ENCODE results near the gene CDH11. TPM values are rescaled to one million over a fixed set of nuclear protein-coding genes. Genes with fewer than 3 reads are reported as not detected.

CDH11 gene
- total and polyA plus RNA-seq, 5 experiments from 2014 or later: not detected

DNA sequence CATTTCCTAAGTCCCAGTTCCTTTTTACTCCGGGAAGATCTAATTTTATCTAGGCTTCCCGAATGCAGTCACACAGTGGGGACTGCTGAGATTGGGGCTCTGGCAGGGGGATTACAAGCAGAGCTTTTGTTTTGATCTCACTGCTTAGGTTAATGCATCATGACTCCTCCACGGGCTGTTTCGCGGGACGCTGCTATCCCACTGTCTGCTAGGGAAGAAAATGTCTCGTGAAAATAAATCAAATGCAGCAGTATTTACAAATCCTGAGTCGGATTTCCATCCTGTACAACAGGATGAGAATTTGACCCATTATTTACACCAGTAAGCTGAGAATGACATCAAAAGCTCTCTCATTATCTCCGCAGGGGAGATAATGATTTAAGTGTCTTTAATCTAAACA, 83.8 kb downstream of the CDH11 start:
- DNase-seq (no peak), ATAC-seq (no peak)
- no peaks in the 10 kb centered on the region for H3K27me3 Mint-ChIP-seq
- H3K4me3 Mint-ChIP-seq: no peak overlapping the region
- no peaks in the 10 kb centered on the region for H3K4me1 Mint-ChIP-seq
- POLR2A ChIA-PET: no interaction called here
- H3K36me3 Mint-ChIP-seq: peaks cover 0 to 6% (median 0%) of the 10 kb centered on the region in 3 donors
- no peak overlapping the region for H3K27ac Mint-ChIP-seq
- H3K9me3 Mint-ChIP-seq: peaks cover 0 to 34% (median 10%) of the 10 kb centered on the region in 9 donors

DNA sequence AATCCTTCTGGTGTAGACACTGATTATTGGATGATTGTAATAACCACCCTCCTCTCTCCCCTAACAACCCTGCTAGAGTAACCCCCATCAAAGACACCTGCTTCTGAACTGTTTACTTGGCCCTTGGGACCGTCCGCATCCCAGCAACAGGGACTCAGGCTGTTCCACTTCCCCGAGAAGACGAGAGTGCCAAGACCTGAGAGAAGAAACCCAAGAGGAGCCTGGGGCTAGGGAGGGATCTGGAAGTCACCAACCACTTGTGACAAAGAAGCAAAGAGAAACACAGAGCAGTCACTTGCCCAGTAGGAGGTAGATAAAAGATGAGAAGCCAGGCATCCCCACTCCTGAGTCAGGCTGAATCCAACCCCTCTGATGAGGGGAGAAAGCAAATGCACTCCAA, 84.3 kb downstream of the CDH11 start:
- Mint-ChIP-seq H3K4me3 (no peak overlapping the region), H3K4me1 (no peaks in the 10 kb centered on the region), H3K27ac (no peak overlapping the region), H3K27me3 (no peaks in the 10 kb centered on the region), H3K9me3 (peaks cover 0 to 28% (median 10%) of the 10 kb centered on the region in 9 donors), H3K36me3 (peaks cover 0 to 4% (median 0%) of the 10 kb centered on the region in 3 donors)
- no peak for ATAC-seq
- POLR2A ChIA-PET: no interaction called here
- DNase-seq: no peak

DNA sequence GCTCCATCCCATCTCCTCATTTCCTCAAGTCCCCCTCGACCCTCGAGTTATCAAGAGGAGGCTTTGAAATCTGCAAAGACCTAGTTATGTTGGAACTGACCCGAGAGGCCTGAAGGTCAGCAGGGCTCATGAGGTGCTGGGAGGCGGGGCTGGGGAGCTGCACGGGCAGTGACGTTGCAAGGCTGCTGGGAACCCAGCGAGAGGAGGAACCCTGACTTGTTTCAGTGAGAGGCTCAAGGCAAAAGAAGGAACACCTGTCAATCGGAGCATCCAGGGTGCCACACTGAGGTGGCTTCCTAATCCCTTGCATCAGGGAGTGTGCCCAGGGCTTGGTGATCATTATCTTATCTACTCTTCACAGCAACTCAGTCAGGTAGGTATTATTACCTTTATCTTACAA, 86.9 kb downstream of the CDH11 start:
- no peak overlapping the region for H3K27ac Mint-ChIP-seq
- no peaks in the 10 kb centered on the region for H3K36me3 Mint-ChIP-seq
- H3K9me3 Mint-ChIP-seq: peaks cover 0 to 26% (median 8%) of the 10 kb centered on the region in 9 donors
- H3K27me3 Mint-ChIP-seq: peaks cover 0 to 2% (median 0%) of the 10 kb centered on the region in 5 donors
- no peak for DNase-seq
- H3K4me1 Mint-ChIP-seq: no peaks in the 10 kb centered on the region
- POLR2A ChIA-PET: no interaction called here
- no peak for ATAC-seq
- H3K4me3 Mint-ChIP-seq: no peak overlapping the region

DNA sequence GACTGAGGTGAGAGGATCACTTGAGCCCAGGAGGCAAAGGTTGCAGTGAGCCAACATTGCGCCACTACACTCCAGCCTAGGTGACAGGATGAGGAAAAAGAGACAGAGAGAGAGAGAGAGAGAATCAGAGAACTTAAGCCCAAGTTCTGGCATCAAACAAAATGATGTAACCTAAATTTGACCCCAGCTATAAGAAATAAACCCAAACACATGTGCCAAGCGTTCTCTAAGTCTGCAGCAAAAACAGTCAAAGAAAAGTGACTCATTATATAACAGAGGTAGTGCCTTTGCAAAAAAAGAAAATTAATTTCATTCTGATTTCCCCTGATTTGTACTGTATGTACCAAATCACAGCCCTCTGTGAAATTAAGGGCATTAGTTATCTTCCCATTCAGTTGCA, 89.5 kb downstream of the CDH11 start:
- peaks cover 0 to 2% (median 0%) of the 10 kb centered on the region in 5 donors for H3K27me3 Mint-ChIP-seq
- H3K36me3 Mint-ChIP-seq: no peaks in the 10 kb centered on the region
- DNase-seq: no peak
- H3K4me3 Mint-ChIP-seq: no peak overlapping the region
- no peak for ATAC-seq
- no peak overlapping the region for H3K27ac Mint-ChIP-seq
- no peaks in the 10 kb centered on the region for H3K4me1 Mint-ChIP-seq
- POLR2A ChIA-PET: no interaction called here
- peaks cover 0 to 37% (median 5%) of the 10 kb centered on the region in 9 donors for H3K9me3 Mint-ChIP-seq

DNA sequence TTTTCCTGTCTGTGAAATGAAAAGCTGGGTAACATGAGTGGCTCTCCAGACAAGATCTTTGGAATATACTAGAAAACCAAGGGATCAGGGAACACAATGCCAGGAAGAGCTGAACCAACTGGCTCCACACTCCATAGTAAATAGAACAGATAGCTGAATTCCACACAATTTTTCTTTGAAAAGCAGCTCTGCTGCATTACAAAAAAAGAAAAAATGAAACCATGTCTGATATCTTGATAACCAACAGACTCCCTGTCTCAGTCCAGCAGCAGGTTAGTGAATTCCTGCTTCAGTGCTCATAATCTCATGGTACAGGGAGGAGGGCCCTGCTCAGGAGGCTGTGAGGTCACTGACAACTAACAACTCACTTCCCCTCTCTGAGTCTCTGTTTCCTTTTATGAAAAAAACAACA, 97.1 kb downstream of the CDH11 start:
- Mint-ChIP-seq H3K27ac (no peak overlapping the region), H3K27me3 (no peaks in the 10 kb centered on the region)
- ATAC-seq: no peak

DNA sequence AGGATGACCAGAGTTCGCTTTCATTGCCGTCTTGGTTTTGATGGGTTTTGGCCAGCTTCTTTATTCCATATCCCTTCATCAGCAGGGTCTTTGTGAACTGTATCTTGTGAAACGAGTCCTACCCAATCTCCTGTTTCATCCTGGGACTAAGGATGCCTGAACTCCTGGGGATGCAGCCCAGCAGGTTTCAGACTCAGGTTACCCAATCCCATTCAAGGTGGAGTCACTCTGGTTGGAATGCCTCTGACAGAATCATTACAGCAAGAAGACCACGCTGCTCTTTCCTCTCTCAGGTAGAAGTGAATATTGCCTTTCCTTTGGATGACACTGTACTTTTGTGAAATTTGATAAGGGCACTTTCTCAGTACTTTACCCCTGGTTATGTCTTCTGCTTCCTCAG, 98.1 kb downstream of the CDH11 start:
- DNase-seq: no peak
- H3K27ac Mint-ChIP-seq: peak overlapping the region in 1 of 10 donors; percentile 20
- no peak overlapping the region for H3K4me3 Mint-ChIP-seq
- H3K9me3 Mint-ChIP-seq: peaks cover 0 to 15% (median 7%) of the 10 kb centered on the region in 9 donors
- no peak for ATAC-seq
- H3K36me3 Mint-ChIP-seq: no peaks in the 10 kb centered on the region
- H3K27me3 Mint-ChIP-seq: no peaks in the 10 kb centered on the region
- POLR2A ChIA-PET: no interaction called here
- no peaks in the 10 kb centered on the region for H3K4me1 Mint-ChIP-seq

More for the DNA sequence above, 97.1 kb downstream of the CDH11 start:
- Mint-ChIP-seq H3K9me3 (peaks cover 0 to 18% (median 7%) of the 10 kb centered on the region in 9 donors), H3K4me3 (no peak overlapping the region), H3K36me3 (no peaks in the 10 kb centered on the region), H3K4me1 (no peaks in the 10 kb centered on the region)
- POLR2A ChIA-PET: no interaction called here
- DNase-seq: no peak

DNA sequence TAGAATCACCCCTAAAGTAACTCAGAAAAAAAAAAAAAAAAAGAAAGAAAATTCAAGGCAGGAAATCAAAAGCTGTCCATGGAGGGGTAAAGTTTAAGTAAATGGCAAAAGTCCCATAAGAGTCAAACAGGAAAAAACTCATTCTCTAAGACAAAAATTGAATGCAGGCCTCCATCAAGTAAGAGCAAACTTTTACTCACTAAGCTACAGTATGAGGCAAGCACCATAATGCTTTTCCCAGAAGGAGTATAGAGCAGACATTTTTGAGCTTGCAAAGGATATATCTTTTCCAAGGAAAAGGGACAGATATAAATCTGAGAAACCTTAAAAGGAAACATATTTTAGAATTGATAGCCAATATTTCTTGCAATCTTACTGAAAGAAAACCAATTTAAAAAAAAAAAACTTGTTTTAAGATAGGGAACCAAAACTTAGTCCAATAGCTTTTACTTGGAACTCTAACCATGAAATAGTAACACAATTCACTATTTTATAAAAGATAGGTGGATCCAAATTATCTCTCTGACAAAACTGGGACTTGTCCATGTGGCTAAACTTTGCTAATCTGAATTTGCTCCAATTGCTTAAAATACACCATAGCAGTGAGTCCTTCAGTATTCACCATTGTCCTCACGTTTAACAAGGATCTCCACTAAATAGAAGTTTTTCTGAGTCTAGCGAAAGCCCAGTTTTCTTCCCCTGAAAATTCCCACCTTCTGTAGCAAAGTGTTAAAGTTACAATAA, 99.8 kb downstream of the CDH11 start:
- no peak for DNase-seq
- Mint-ChIP-seq H3K27ac (no peak overlapping the region), H3K4me3 (no peak overlapping the region), H3K36me3 (no peaks in the 10 kb centered on the region), H3K9me3 (peaks cover 0 to 13% (median 9%) of the 10 kb centered on the region in 9 donors), H3K27me3 (no peaks in the 10 kb centered on the region), H3K4me1 (no peaks in the 10 kb centered on the region)
- POLR2A ChIA-PET: no interaction called here
- ATAC-seq: no peak

DNA sequence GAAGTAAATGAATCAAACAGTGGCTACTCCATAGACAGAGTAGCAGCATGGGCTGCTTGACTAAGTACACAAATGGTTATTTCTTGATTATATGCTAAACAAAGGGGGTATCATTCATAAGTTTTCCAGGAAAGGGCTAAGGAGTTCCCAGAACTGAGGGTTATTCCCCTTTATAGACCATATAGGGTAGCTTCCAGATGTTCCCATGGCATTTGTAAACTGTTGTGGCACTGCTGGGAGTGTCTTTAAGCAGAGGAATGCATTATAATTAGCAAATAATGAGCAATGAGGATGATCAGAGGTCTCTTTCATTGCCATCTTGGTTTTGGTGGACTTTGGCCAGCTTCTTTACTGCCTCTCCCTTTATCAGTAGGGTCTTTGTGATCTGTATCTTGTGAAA, 105.1 kb downstream of the CDH11 start:
- POLR2A ChIA-PET: no interaction called here
- H3K27me3 Mint-ChIP-seq: no peaks in the 10 kb centered on the region
- peaks cover 0 to 29% (median 10%) of the 10 kb centered on the region in 9 donors for H3K9me3 Mint-ChIP-seq
- H3K4me3 Mint-ChIP-seq: no peak overlapping the region
- no peak for DNase-seq
- no peaks in the 10 kb centered on the region for H3K36me3 Mint-ChIP-seq
- no peaks in the 10 kb centered on the region for H3K4me1 Mint-ChIP-seq
- no peak overlapping the region for H3K27ac Mint-ChIP-seq
- ATAC-seq: no peak

DNA sequence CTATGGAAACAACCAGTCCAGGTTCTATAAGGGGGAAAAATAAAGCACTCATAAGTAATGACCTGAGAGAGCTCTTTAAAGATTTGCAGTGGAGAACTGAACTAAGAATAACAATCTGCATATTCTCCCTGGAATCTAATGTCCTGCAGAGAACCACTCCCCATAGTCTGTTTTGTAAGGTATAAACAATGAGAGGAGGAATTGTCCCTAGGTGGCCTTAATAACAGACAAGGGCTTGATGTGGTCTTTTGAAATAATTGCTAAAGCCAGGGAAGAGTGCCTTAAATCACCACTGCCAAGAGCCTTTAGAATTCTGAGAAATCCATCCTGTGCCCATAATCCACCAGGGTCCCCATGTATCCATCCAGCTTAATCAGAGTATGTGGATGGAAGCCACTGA, 106.3 kb downstream of the CDH11 start:
- POLR2A ChIA-PET: no interaction called here
- DNase-seq (no peak), ATAC-seq (no peak)
- H3K4me1 Mint-ChIP-seq: no peaks in the 10 kb centered on the region
- H3K4me3 Mint-ChIP-seq: no peak overlapping the region
- H3K9me3 Mint-ChIP-seq: peaks cover 0 to 29% (median 9%) of the 10 kb centered on the region in 9 donors
- no peaks in the 10 kb centered on the region for H3K27me3 Mint-ChIP-seq
- H3K27ac Mint-ChIP-seq: no peak overlapping the region
- H3K36me3 Mint-ChIP-seq: no peaks in the 10 kb centered on the region

DNA sequence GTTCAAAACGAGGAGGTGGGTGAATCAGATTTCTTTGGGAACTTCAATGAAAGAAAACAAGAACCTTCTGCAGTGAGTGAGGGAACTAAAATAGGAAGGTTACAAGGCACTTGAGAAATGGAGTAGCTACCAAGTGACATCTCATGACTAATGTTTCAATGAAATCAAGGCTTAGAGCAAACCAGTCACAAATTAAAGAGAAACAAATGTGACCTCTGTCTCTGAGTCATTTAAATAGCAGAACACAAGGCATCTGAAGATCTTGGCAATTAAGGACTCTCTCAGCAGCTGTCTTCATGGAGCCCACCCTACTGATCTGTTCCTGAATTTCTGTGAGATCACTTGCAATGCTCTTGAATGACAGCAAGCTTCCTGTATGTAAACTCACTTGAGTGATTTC, 109.5 kb downstream of the CDH11 start:
- H3K4me3 Mint-ChIP-seq: no peak overlapping the region
- no peaks in the 10 kb centered on the region for H3K36me3 Mint-ChIP-seq
- no peaks in the 10 kb centered on the region for H3K4me1 Mint-ChIP-seq
- H3K27ac Mint-ChIP-seq: no peak overlapping the region
- POLR2A ChIA-PET: no interaction called here
- no peak for DNase-seq
- no peaks in the 10 kb centered on the region for H3K27me3 Mint-ChIP-seq
- peaks cover 0 to 31% (median 9%) of the 10 kb centered on the region in 9 donors for H3K9me3 Mint-ChIP-seq
- no peak for ATAC-seq

DNA sequence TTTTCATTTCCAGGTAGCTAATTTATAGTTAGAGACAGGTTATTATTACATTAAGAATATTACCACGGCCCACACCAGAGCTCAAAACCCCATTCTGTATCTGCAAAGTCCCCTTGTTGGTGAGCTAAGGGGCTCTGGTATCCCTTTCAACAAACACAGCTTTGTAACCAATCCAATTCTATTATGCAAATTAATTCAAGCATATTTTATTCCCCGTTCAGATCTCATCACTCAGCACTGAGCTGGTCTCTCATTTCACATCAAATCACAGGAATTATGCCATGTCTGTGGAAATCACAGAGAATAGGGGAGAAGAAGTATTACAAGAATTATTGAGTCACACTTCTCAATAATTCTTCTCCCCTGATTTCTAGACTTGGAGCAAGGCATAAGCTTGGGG, 111.7 kb downstream of the CDH11 start:
- DNase-seq: no peak
- Mint-ChIP-seq H3K36me3 (no peaks in the 10 kb centered on the region), H3K27me3 (no peaks in the 10 kb centered on the region), H3K4me1 (no peaks in the 10 kb centered on the region), H3K27ac (no peak overlapping the region), H3K9me3 (peaks cover 0 to 41% (median 13%) of the 10 kb centered on the region in 9 donors), H3K4me3 (no peak overlapping the region)
- no peak for ATAC-seq
- POLR2A ChIA-PET: no interaction called here

DNA sequence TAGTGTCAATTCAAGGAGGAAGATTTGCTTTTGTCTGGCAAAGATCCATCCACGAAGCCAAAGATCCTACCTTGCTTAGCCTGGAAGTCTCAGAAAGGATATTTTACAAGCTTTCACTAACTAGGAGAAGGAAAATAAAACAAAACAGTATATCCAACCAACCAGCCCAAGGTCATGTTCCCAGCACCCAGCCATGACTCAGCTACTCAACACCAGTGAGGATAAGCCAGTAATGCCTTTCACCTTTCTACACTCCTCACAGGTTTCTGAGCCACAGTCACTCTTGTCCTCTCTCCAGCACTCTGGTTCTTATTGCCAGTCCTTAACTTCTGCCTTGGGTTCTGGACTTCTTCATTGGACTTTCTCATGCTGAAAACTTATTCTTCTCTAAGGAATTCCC, 116.2 kb downstream of the CDH11 start:
- Mint-ChIP-seq H3K4me1 (no peaks in the 10 kb centered on the region), H3K4me3 (no peak overlapping the region)

DNA sequence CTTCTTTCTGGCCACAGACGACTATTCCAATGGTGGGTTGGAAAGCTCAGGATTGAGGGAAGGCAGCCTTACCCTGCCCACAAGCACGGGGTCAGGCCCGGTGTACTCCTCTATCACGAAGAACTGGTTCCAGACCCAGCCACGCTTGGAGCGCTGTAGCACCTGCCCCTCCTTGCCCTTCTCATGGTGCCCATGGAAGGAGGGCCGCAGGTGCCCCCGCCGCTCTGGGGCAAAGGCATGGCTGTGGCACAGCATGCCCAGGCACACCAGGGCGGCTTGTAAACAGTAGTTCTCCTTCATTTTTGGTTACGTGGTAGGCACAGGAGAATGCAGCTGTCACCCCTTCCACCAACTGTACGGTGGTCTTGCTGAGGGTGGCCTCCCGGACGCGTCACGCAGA, 117.3 kb downstream of the CDH11 start:
- ATAC-seq (no peak), DNase-seq (no peak)
- POLR2A ChIA-PET: no interaction called here
- Mint-ChIP-seq H3K27me3 (peaks cover 0 to 4% (median 0%) of the 10 kb centered on the region in 5 donors), H3K9me3 (peaks cover 2 to 31% (median 8%) of the 10 kb centered on the region in 9 donors), H3K27ac (no peak overlapping the region), H3K4me1 (no peaks in the 10 kb centered on the region), H3K4me3 (no peak overlapping the region), H3K36me3 (no peaks in the 10 kb centered on the region)

More for the DNA sequence above, 116.2 kb downstream of the CDH11 start:
- Mint-ChIP-seq H3K27me3 (peaks cover 0 to 4% (median 0%) of the 10 kb centered on the region in 5 donors), H3K9me3 (peaks cover 2 to 31% (median 6%) of the 10 kb centered on the region in 9 donors), H3K36me3 (no peaks in the 10 kb centered on the region), H3K27ac (no peak overlapping the region)
- POLR2A ChIA-PET: no interaction called here
- ATAC-seq: no peak
- DNase-seq: no peak

DNA sequence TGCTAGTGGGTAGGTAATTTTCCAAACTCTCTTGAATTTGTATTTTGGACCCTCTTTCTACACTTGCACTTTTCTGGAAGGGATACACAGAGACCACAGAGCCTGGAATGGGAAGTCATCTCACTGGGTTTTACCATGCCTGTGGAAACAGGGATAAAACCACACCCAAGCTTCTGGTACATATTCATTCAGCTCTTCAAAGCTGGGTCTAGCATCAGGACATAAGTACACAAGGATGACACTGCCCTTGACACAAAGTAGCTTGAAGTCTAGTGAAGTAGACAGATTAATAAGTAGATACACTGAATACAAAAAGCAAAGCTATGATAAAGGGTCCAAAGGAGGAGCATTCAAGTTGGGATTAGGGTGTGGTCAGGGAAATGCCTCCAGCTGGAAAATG, 118.2 kb downstream of the CDH11 start:
- Mint-ChIP-seq H3K36me3 (no peaks in the 10 kb centered on the region), H3K4me1 (no peaks in the 10 kb centered on the region), H3K9me3 (peaks cover 2 to 31% (median 8%) of the 10 kb centered on the region in 9 donors), H3K27me3 (peaks cover 0 to 4% (median 0%) of the 10 kb centered on the region in 5 donors), H3K27ac (no peak overlapping the region), H3K4me3 (no peak overlapping the region)
- POLR2A ChIA-PET: no interaction called here
- no peak for DNase-seq
- no peak for ATAC-seq

All from naive thymus-derived CD8-positive, alpha-beta T cell (primary cell).